Liver (tissue), 9 donors: ENCODE measurements around the gene TRABD. TPM values are rescaled to one million over a fixed set of nuclear protein-coding genes. Genes with fewer than 3 reads are reported as not detected.

Source experiments
- DNase-seq: peaks from one replicate; pipeline ENCODE4 v3.0.0-alpha.2; 2017; ENCODE audit warnings: low spot score
- H3K27ac ChIP-seq, 2 donors: one replicate each; pipeline ENCODE4 v1.7.0; 2013; ENCODE audit warnings: inconsistent platforms in 2 of 2, low read length in 2 of 2, control low read depth in 1 of 2, low read depth in 1 of 2, mild to moderate bottlenecking in 1 of 2
- H3K27me3 ChIP-seq, 4 donors: one replicate each; pipeline versions ENCODE4 v1.6.1 to v1.7.0; 2013; ENCODE audit warnings: low read length in 3 of 4, inconsistent platforms in 1 of 4, mild to moderate bottlenecking in 1 of 4, moderate library complexity in 1 of 4; ENCODE audit not compliant: control insufficient read depth in 4 of 4, insufficient read depth in 4 of 4
- H3K36me3 ChIP-seq, 4 donors: one replicate each; pipeline versions ENCODE4 v1.6.1 to v1.7.0; 2013; ENCODE audit warnings: low read length in 3 of 4, mild to moderate bottlenecking in 3 of 4, low read depth in 1 of 4, moderate library complexity in 1 of 4; ENCODE audit not compliant: control insufficient read depth in 4 of 4, insufficient read depth in 3 of 4
- H3K4me1 ChIP-seq, 4 donors: one replicate each; pipeline versions ENCODE4 v1.6.1 to v1.7.0; 2013; ENCODE audit warnings: low read length in 3 of 4, mild to moderate bottlenecking in 3 of 4, moderate library complexity in 1 of 4; ENCODE audit not compliant: control insufficient read depth in 4 of 4, insufficient read depth in 4 of 4
- H3K4me3 ChIP-seq, 3 donors: one replicate each; pipeline versions ENCODE4 v1.6.1 to v1.7.0; 2013; ENCODE audit warnings: low read length in 3 of 3, control low read depth in 1 of 3, low read depth in 1 of 3, mild to moderate bottlenecking in 1 of 3
- H3K9ac ChIP-seq, 2 donors: one replicate each; pipeline ENCODE4 v1.7.0; 2013; ENCODE audit warnings: low read length in 2 of 2, mild to moderate bottlenecking in 2 of 2, moderate library complexity in 2 of 2, control low read depth in 1 of 2, low read depth in 1 of 2
- H3K9me3 ChIP-seq, 4 donors: one replicate each; pipeline versions ENCODE4 v1.6.1 to v1.7.0; 2013; ENCODE audit warnings: low read length in 3 of 4; ENCODE audit not compliant: control insufficient read depth in 4 of 4
- EGR1 ChIP-seq, 2 donors: IDR thresholded peaks; 2 replicates each; pipeline ENCODE4 v1.6.1; 2016 to 2018; ENCODE audit warnings: antibody characterized with exemption in 2 of 2, low read depth in 2 of 2
- FOXA2 ChIP-seq: IDR thresholded peaks from 2 replicates; pipeline ENCODE4 v1.6.1; 2016; ENCODE audit warnings: antibody characterized with exemption
- GABPA ChIP-seq, 2 donors: IDR thresholded peaks in 1 of 2; conservative IDR thresholded peaks in 1 of 2; 2 replicates each; pipeline ENCODE4 v1.6.1; 2016; ENCODE audit warnings: antibody characterized with exemption in 2 of 2, mild to moderate bottlenecking in 1 of 2, moderate library complexity in 1 of 2
- HNF4A ChIP-seq, 2 donors: conservative IDR thresholded peaks; 2 replicates each; pipeline ENCODE4 v1.6.1; 2016; ENCODE audit warnings: antibody characterized with exemption in 2 of 2, mild to moderate bottlenecking in 2 of 2
- JUND ChIP-seq, 2 donors: IDR thresholded peaks; 2 replicates each; pipeline ENCODE4 v1.6.1; 2016; ENCODE audit warnings: antibody characterized with exemption in 2 of 2
- RAD21 ChIP-seq, 2 donors: IDR thresholded peaks; 2 replicates each; pipeline ENCODE4 v1.6.1; 2016; ENCODE audit warnings: antibody characterized with exemption in 2 of 2, mild to moderate bottlenecking in 2 of 2
- RXRA ChIP-seq, 2 donors: IDR thresholded peaks; 2 replicates each; pipeline ENCODE4 v1.6.1; 2017 to 2018; ENCODE audit warnings: antibody characterized with exemption in 2 of 2, mild to moderate bottlenecking in 1 of 2
- SP1 ChIP-seq: IDR thresholded peaks from 2 replicates; pipeline ENCODE4 v1.6.1; 2018; ENCODE audit warnings: antibody characterized with exemption, mild to moderate bottlenecking
- TAF1 ChIP-seq: conservative IDR thresholded peaks from 2 replicates; pipeline ENCODE4 v1.6.1; 2016; ENCODE audit warnings: antibody characterized with exemption, mild to moderate bottlenecking
- YY1 ChIP-seq: IDR thresholded peaks from 2 replicates; pipeline ENCODE4 v1.6.1; 2016; ENCODE audit warnings: antibody characterized with exemption, mild to moderate bottlenecking
- WGBS: extraction: QIAGEN DNeasy Blood & Tissue Kit; methylation state at CpG from one replicate; pipeline ENCODE4 v1.1.7; 2013; 5-methylcytosine and 5-hydroxymethylcytosine counted together
- polyA plus RNA-seq, 2 donors: library from polyadenylated mRNA; stranded (reverse) in 1 of 2; unstranded in 1 of 2; fragments of 200-250 nt in 1 of 2; fragments of >200 nt in 1 of 2; fragmentation: Nextera tagmentation in 1 of 2; extraction: Ambion mirVana in 1 of 2; gene quantifications; one replicate each; pipeline versions ENCODE4 v1.2.1 to v1.2.3, GENCODE V29; 2013 to 2015
- total RNA-seq, 2 donors: library from RNA; depleted of rRNA; stranded (reverse); fragments of >200 nt; gene quantifications; one replicate each; pipeline ENCODE4 v1.2.3, GENCODE V29; 2014
- TF ChIP-seq, protein P1 (sequence below): IDR thresholded peaks from 2 replicates; pipeline ENCODE4 v1.6.1; 2016; ENCODE audit warnings: antibody characterized with exemption, mild to moderate bottlenecking
- TF ChIP-seq, protein P2 (sequence below): IDR thresholded peaks from 2 replicates; pipeline ENCODE4 v1.6.1; 2016; ENCODE audit warnings: antibody characterized with exemption
- TF ChIP-seq, protein P3 (sequence below): fragments of 150-350 bp; IDR thresholded peaks from 2 replicates; pipeline ENCODE4 v1.5.1; 2017; ENCODE audit warnings: improper control_type of control experiment, low read depth, low read length; ENCODE audit not compliant: missing input control
- TF ChIP-seq, protein P4 (sequence below): IDR thresholded peaks from 2 replicates; pipeline ENCODE4 v1.6.1; 2016; ENCODE audit warnings: antibody characterized with exemption
- TF ChIP-seq, protein P5 (sequence below): IDR thresholded peaks from 2 replicates; pipeline ENCODE4 v1.6.1; 2016; ENCODE audit warnings: antibody characterized with exemption
- donor health status: healthy.
- donor health status: healthy.
- donor health status: healthy.
- donor health status: healthy.
- donor health status: healthy.

TRABD gene
- total and polyA plus RNA-seq, 4 donors, result 10.5 to 29.7 (median 16.4) TPM

DNA sequence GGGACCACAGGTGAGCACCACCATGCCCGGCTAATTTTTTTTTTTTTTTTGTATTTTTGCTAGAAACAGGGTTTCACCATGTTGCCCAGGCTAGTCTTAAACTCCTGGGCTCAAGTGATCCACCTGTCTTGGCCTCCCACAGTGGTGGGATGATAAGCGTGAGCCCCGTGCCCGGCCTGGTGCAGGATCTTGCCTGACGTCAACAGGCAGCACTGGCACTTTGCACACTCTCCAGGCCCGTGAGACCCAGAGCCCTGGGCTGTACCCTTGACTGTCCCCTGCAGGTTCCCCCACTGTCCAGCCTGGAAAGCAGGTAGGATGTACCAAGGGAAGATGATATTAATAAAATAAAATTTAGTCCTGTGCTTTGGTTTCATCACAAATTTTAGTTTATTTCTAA lies 44.3 kb upstream of the TRABD start:
- H3K36me3 ChIP-seq, result no peaks in the 10 kb centered on the region
- no peak overlapping the region for H3K4me3 ChIP-seq
- H3K4me1 ChIP-seq, result peaks cover 6 to 36% (median 34%) of the 10 kb centered on the region in 4 donors
- DNase-seq, result no peak
- WGBS, result 49% methylated on average over 6 of the region's 6 CpGs
- peak overlapping the region in 1 of 2 donors; percentile 21 for H3K9ac ChIP-seq
- no peaks in the 10 kb centered on the region for H3K27me3 ChIP-seq
- TF ChIP-seq RAD21 (IDR thresholded peaks at IDR 0.05), result no peak
- no peak for TF ChIP-seq FOXA2
- TF ChIP-seq, protein P1, sequence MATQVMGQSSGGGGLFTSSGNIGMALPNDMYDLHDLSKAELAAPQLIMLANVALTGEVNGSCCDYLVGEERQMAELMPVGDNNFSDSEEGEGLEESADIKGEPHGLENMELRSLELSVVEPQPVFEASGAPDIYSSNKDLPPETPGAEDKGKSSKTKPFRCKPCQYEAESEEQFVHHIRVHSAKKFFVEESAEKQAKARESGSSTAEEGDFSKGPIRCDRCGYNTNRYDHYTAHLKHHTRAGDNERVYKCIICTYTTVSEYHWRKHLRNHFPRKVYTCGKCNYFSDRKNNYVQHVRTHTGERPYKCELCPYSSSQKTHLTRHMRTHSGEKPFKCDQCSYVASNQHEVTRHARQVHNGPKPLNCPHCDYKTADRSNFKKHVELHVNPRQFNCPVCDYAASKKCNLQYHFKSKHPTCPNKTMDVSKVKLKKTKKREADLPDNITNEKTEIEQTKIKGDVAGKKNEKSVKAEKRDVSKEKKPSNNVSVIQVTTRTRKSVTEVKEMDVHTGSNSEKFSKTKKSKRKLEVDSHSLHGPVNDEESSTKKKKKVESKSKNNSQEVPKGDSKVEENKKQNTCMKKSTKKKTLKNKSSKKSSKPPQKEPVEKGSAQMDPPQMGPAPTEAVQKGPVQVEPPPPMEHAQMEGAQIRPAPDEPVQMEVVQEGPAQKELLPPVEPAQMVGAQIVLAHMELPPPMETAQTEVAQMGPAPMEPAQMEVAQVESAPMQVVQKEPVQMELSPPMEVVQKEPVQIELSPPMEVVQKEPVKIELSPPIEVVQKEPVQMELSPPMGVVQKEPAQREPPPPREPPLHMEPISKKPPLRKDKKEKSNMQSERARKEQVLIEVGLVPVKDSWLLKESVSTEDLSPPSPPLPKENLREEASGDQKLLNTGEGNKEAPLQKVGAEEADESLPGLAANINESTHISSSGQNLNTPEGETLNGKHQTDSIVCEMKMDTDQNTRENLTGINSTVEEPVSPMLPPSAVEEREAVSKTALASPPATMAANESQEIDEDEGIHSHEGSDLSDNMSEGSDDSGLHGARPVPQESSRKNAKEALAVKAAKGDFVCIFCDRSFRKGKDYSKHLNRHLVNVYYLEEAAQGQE, result no peak
- TF ChIP-seq, protein P2, sequence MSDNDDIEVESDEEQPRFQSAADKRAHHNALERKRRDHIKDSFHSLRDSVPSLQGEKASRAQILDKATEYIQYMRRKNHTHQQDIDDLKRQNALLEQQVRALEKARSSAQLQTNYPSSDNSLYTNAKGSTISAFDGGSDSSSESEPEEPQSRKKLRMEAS, result no peak
- TF ChIP-seq RXRA (IDR thresholded peaks at IDR 0.05), result no peak
- TF ChIP-seq SP1, result no peak
- no peak for TF ChIP-seq YY1
- no peak overlapping the region for H3K27ac ChIP-seq
- H3K9me3 ChIP-seq, result no peaks in the 10 kb centered on the region

DNA sequence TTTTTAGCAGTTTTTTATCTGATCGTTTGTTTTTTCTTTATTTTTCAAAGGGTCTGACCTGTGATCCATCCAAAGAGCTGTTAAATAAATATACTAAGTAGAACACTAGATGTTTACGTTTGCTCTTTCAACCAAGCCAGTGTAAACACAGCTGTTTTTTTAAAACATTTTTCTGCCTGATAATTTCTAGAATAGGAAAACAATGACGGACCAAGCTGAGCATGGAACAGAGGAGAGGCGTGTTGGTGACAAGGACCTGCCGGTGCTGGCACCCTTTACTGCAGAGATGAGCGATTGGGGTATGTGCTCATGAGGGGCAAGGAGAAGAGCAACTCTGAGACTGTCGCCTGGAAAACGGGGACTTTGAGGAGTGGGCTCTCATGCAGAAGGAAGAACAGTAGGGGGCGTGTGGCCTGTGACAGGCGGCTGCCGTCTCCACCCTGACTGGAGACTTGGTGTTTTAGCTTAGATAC lies 43.8 kb upstream of the TRABD start:
- Histone ChIP-seq H3K4me1 (peaks cover 7 to 41% (median 38%) of the 10 kb centered on the region in 4 donors), H3K36me3 (no peaks in the 10 kb centered on the region), H3K27ac (no peak overlapping the region), H3K9ac (peak overlapping the region; percentile 1 to 21), H3K27me3 (no peaks in the 10 kb centered on the region), H3K9me3 (no peaks in the 10 kb centered on the region), H3K4me3 (no peak overlapping the region)
- TF ChIP-seq, protein P3, sequence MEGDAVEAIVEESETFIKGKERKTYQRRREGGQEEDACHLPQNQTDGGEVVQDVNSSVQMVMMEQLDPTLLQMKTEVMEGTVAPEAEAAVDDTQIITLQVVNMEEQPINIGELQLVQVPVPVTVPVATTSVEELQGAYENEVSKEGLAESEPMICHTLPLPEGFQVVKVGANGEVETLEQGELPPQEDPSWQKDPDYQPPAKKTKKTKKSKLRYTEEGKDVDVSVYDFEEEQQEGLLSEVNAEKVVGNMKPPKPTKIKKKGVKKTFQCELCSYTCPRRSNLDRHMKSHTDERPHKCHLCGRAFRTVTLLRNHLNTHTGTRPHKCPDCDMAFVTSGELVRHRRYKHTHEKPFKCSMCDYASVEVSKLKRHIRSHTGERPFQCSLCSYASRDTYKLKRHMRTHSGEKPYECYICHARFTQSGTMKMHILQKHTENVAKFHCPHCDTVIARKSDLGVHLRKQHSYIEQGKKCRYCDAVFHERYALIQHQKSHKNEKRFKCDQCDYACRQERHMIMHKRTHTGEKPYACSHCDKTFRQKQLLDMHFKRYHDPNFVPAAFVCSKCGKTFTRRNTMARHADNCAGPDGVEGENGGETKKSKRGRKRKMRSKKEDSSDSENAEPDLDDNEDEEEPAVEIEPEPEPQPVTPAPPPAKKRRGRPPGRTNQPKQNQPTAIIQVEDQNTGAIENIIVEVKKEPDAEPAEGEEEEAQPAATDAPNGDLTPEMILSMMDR, result no peak
- TF ChIP-seq RXRA (IDR thresholded peaks at IDR 0.05) (peak in 1 of 2 donors; percentile 17), HNF4A (conservative IDR thresholded peaks at IDR 0.05) (peak in 1 of 2 donors; percentile 46), FOXA2 (peak; percentile 71)
- 19% methylated on average over 11 of the region's 11 CpGs for WGBS
- no peak for DNase-seq

DNA sequence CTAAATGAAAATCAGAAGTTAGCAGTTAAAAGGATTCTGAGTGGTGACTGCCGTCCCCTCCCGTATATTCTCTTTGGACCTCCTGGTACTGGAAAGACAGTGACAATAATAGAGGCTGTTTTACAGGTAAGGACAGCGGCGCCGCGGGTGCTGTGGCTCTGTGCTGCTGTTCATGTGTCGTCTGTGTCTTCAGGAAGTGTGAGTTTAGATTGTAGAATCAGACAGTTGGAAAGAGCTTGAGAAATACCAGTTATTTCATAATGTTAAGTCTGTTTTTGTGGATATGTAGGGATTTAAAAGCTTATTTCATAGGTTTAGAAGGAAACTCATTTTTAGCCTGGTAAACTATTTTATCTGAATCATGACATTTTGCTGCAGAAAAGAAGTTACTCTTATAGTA lies 42.6 kb upstream of the TRABD start:
- H3K27me3 ChIP-seq, result no peaks in the 10 kb centered on the region
- WGBS, result 89% methylated on average over 7 of the region's 7 CpGs
- H3K4me3 ChIP-seq, result no peak overlapping the region
- no peaks in the 10 kb centered on the region for H3K9me3 ChIP-seq
- H3K9ac ChIP-seq, result no peak overlapping the region
- no peak for DNase-seq
- H3K36me3 ChIP-seq, result no peaks in the 10 kb centered on the region
- no peak overlapping the region for H3K27ac ChIP-seq
- peaks cover 9 to 51% (median 46%) of the 10 kb centered on the region in 4 donors for H3K4me1 ChIP-seq
- TF ChIP-seq, protein P4, sequence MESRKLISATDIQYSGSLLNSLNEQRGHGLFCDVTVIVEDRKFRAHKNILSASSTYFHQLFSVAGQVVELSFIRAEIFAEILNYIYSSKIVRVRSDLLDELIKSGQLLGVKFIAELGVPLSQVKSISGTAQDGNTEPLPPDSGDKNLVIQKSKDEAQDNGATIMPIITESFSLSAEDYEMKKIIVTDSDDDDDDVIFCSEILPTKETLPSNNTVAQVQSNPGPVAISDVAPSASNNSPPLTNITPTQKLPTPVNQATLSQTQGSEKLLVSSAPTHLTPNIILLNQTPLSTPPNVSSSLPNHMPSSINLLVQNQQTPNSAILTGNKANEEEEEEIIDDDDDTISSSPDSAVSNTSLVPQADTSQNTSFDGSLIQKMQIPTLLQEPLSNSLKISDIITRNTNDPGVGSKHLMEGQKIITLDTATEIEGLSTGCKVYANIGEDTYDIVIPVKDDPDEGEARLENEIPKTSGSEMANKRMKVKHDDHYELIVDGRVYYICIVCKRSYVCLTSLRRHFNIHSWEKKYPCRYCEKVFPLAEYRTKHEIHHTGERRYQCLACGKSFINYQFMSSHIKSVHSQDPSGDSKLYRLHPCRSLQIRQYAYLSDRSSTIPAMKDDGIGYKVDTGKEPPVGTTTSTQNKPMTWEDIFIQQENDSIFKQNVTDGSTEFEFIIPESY, result no peak
- TF ChIP-seq YY1, result no peak
- TF ChIP-seq, protein P1, result no peak
- TF ChIP-seq, protein P5, sequence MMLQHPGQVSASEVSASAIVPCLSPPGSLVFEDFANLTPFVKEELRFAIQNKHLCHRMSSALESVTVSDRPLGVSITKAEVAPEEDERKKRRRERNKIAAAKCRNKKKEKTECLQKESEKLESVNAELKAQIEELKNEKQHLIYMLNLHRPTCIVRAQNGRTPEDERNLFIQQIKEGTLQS, result no peak
- TF ChIP-seq, protein P2, result no peak
- TF ChIP-seq GABPA (IDR thresholded peaks at IDR 0.05 in 1 of 2, conservative IDR thresholded peaks at IDR 0.05 in 1 of 2), result no peak
- TF ChIP-seq SP1, result no peak
- no peak for TF ChIP-seq TAF1
- no peak for TF ChIP-seq FOXA2
- no peak for TF ChIP-seq EGR1 (IDR thresholded peaks at IDR 0.05; ENCODE audit: low read depth in 2 of 2)
- TF ChIP-seq JUND (IDR thresholded peaks at IDR 0.05), result no peak
- TF ChIP-seq RAD21 (IDR thresholded peaks at IDR 0.05), result no peak
